BE2C (cell line): ENCODE measurements around the gene TSN.

ENCODE experiments used
- DNase-seq: peaks from one replicate; pipeline ENCODE4 v3.0.0-alpha.2; 2020
- H3K27me3 ChIP-seq: fragments of 250-450 bp; sonication (Bioruptor Pico); 2 replicates; pipeline ENCODE4 v1.5.1; 2020; ENCODE audit warnings: mild to moderate bottlenecking
- H3K36me3 ChIP-seq: fragments of 250-450 bp; sonication (Bioruptor Pico); 2 replicates; pipeline ENCODE4 v1.5.1; 2020; ENCODE audit warnings: mild to moderate bottlenecking
- H3K4me1 ChIP-seq: fragments of 250-450 bp; sonication (Bioruptor Pico); 2 replicates; pipeline ENCODE4 v1.5.1; 2020
- H3K4me3 ChIP-seq: 2 replicates; pipeline ENCODE4 v1.5.1; 2011; ENCODE audit warnings: low read depth, low read length
- H3K9me3 ChIP-seq: fragments of 250-450 bp; sonication (Bioruptor Pico); 2 replicates; pipeline ENCODE4 v1.5.1; 2020
- CTCF ChIP-seq: IDR thresholded peaks from 2 replicates; pipeline ENCODE4 v1.5.1; 2012; ENCODE audit warnings: mild to moderate bottlenecking, low read depth, low read length

The TSN gene

DNA sequence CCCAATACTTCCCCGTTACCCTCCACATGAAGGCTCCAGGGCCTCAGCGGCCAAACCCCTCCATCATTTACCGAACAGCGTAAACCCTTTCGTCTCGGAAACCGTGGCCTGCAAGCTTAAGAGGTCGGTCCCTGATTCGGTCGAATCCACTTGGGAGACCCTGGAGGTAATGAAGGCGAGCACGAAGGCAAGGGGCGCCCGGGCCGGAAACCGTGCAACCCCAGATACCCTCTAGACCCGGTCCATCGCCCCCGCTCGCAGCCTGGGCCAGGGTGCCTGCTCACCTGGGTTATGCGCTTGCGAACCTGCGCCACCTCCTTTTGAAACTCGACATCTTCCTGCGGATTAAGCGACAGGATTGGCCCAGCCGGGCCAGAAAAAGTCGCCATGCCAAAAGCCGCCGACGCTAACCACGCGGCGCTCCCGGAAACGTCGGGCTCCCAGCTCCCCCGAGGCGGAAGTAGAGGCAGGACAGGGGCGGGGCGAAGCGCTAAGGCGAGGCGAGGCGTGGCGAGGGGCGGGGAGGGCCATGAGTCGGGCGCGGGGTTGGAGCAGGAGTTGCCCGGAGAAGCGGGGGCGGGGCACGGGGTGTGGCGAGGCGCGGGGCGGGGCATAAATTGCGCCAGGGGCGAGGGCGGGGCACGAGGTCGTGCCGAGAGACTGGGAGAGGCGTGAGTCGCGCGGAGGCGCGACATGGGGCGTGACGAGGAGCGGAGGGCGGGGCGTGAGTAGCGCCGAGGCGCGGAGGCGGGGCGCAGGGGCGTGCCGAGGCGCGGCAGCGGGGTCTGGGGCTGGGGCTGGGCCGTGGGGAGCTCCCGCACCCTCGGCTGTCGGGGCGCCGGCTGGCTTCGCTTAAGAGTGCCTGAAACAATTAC, 18.8 kb upstream of the TSN start, which contains the start of gene NIFK:
NIFK (minus strand) TSS at position 414 of the 875 bp plus-strand sequence; CDS start at position 389, 25 bp downstream.
- TF ChIP-seq CTCF, result no peak
- DNase-seq, result peak; percentile 96
- Histone ChIP-seq H3K4me1 (no peaks in the 10 kb centered on the region), H3K27me3 (no peaks in the 10 kb centered on the region), H3K36me3 (peaks cover 14% of the 10 kb centered on the region), H3K9me3 (no peaks in the 10 kb centered on the region), H3K4me3 (peak within 1 kb of the TSS; percentile 96)

DNA sequence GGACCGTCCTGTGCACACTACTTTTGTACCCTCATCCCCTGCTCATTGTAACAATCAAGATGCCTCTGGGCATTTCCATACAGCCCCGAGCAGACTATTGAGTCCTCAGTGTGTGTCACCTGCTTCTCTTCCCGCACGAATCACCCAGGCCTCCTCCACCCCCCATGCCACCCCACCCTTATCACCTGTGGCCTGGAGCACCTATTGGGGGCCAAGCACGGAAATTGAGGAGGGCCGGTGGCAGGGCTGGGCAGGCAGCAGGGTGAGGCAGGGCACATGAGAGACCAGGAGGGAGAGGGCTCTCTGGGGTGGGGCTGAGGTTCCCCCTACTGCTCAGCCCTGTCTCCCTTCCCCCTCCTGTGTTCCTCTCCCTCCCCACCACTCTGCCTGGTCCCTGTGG, 14.5 kb upstream of the TSN start:
- Histone ChIP-seq H3K36me3 (no peaks in the 10 kb centered on the region), H3K27me3 (no peaks in the 10 kb centered on the region), H3K4me1 (no peaks in the 10 kb centered on the region), H3K4me3 (no peak overlapping the region), H3K9me3 (no peaks in the 10 kb centered on the region)
- no peak for TF ChIP-seq CTCF
- no peak for DNase-seq

- TF ChIP-seq CTCF, result no peak
- Histone ChIP-seq H3K4me1 (no peaks in the 10 kb centered on the region), H3K9me3 (no peaks in the 10 kb centered on the region), H3K27me3 (no peaks in the 10 kb centered on the region), H3K4me3 (no peak overlapping the region), H3K36me3 (no peaks in the 10 kb centered on the region)
- DNase-seq, result no peak
Observed at GRCh38 chr2:121741450-121741849, 14.0 kb upstream of the TSN start.

DNA sequence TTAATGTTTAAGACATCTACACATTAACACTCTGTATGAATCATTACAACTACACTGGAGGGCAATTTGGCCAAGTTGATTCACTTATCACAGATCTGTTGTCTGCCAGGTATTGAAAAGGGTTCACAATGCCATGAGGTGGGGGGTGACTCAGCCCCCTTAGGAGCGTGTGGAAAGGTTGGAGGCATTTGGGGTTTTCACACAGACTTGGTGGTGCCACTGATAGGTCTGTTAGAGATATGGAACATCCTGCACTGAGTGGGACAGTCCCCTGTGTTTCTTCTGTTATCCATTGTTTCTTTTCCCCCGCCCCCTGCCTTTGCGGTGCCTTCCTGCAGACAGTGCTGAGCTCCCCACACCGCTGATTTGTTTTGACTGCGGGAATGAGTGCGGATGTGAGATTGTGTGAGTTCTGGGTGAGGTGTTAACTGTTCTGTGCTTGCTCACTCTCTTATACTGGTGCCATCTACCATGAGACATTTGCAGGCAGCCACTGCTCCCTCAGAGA, 9.3 kb upstream of the TSN start:
- H3K9me3 ChIP-seq, result no peaks in the 10 kb centered on the region
- no peak for DNase-seq
- no peaks in the 10 kb centered on the region for H3K36me3 ChIP-seq
- no peak overlapping the region for H3K4me3 ChIP-seq
- TF ChIP-seq CTCF, result no peak
- H3K27me3 ChIP-seq, result no peaks in the 10 kb centered on the region
- no peaks in the 10 kb centered on the region for H3K4me1 ChIP-seq

GRCh38 chr2:121748202-121748601, 7.2 kb upstream of the TSN start:
- H3K4me1 ChIP-seq, result no peaks in the 10 kb centered on the region
- TF ChIP-seq CTCF, result peak; percentile 53
- peak; percentile 56 for DNase-seq

DNA sequence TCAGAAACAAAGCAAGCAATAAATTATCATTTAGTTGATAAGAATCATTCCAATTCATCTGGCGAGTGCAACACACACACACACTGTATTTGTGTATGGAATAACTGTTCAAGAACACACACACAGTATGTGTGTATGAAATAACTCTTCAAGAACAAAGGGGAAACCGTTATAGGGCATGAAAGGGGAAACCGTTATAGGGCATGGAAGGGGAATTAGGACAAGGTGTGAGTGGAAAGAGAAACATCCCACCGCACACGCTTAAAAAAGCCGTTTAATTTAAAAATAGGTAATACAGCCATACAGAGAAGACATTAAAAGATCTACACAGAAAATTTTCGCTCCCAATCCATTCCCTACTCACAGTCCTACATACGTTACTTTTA, 607 bp upstream of the TSN start:
- H3K9me3 ChIP-seq, result no peaks in the 10 kb centered on the region
- TF ChIP-seq CTCF, result no peak
- no peaks in the 10 kb centered on the region for H3K4me1 ChIP-seq
- no peaks in the 10 kb centered on the region for H3K27me3 ChIP-seq
- H3K4me3 ChIP-seq, result peak overlapping the region; percentile 67
- H3K36me3 ChIP-seq, result no peaks in the 10 kb centered on the region
- no peak for DNase-seq

More at GRCh38 chr2:121748202-121748601, 7.2 kb upstream of the TSN start:
- H3K4me3 ChIP-seq, result no peak overlapping the region
- no peaks in the 10 kb centered on the region for H3K9me3 ChIP-seq
- H3K27me3 ChIP-seq, result no peaks in the 10 kb centered on the region
- H3K36me3 ChIP-seq, result no peaks in the 10 kb centered on the region
